Lower leg skin (tissue), 3 donors: ENCODE results near the gene C15orf39.

Source experiments
- POLR2A ChIP-seq, 2 donors: fragments of 450-650 bp; IDR thresholded peaks; one replicate each; pipeline ENCODE4 v1.6.1; 2016 to 2017; ENCODE audit warnings: antibody characterized with exemption in 2 of 2, mild to moderate bottlenecking in 1 of 2, moderate library complexity in 1 of 2
- TF ChIP-seq, protein P1 (sequence below), 3 donors: fragments of 450-650 bp; IDR thresholded peaks; one replicate each; pipeline ENCODE4 v1.5.1; 2016; ENCODE audit warnings: antibody characterized with exemption in 3 of 3, mild to moderate bottlenecking in 3 of 3, moderate library complexity in 2 of 3

DNA sequence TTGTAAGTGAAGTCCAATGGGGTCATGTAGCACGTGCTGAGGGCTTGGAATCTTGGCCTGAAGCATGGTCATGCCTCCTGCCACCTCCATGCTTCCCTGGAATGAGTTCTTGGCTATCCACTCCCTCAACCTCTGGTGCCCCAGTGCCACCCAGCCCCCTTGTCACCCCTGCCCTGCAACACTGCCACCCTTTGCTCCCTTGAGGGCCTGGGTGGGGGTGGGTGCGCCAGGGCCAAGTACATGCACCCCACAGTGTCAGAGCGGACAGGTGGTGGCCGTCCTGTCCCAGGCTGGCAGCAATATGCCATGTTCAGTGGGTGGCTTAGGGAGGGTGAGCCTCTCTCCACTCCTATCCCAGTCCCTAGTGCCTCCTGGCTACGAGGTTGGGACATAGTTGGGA is 27.6 kb upstream of the C15orf39 start:
- TF ChIP-seq, protein P1, sequence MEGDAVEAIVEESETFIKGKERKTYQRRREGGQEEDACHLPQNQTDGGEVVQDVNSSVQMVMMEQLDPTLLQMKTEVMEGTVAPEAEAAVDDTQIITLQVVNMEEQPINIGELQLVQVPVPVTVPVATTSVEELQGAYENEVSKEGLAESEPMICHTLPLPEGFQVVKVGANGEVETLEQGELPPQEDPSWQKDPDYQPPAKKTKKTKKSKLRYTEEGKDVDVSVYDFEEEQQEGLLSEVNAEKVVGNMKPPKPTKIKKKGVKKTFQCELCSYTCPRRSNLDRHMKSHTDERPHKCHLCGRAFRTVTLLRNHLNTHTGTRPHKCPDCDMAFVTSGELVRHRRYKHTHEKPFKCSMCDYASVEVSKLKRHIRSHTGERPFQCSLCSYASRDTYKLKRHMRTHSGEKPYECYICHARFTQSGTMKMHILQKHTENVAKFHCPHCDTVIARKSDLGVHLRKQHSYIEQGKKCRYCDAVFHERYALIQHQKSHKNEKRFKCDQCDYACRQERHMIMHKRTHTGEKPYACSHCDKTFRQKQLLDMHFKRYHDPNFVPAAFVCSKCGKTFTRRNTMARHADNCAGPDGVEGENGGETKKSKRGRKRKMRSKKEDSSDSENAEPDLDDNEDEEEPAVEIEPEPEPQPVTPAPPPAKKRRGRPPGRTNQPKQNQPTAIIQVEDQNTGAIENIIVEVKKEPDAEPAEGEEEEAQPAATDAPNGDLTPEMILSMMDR (IDR thresholded peaks at IDR 0.05), result no peak
- TF ChIP-seq POLR2A (IDR thresholded peaks at IDR 0.05), result no peak
